Smooth muscle cell (in vitro differentiated cells): Measurements from ENCODE around the gene POR. TPM values are rescaled to one million over a fixed set of nuclear protein-coding genes. Genes with fewer than 3 reads are reported as not detected.

Source experiments
- DNase-seq: peaks from one replicate; lab custom pipeline; 2025; ENCODE audit not compliant: unreplicated experiment; lab: John Stamatoyannopoulos, UW
- H2AFZ ChIP-seq: fragments of 200-600 bp; sonication (generic); 2 replicates; pipeline ENCODE4 v1.6.0; 2016; ENCODE audit warnings: antibody characterized with exemption, low read depth, mild to moderate bottlenecking
- H3F3A ChIP-seq: fragments of 200-600 bp; sonication (generic); 2 replicates; pipeline ENCODE4 v1.6.0; 2017; ENCODE audit warnings: antibody characterized with exemption, low read depth
- H3K27ac ChIP-seq: fragments of 200-600 bp; sonication (generic); 2 replicates; pipeline ENCODE4 v1.5.1; 2016; ENCODE audit warnings: low read depth, mild to moderate bottlenecking
- H3K27me3 ChIP-seq: fragments of 200-600 bp; sonication (generic); 2 replicates; pipeline ENCODE4 v1.6.1; 2016; ENCODE audit warnings: low read depth, mild to moderate bottlenecking
- H3K36me3 ChIP-seq: fragments of 200-600 bp; sonication (generic); 2 replicates; pipeline ENCODE4 v1.5.1; 2016; ENCODE audit warnings: low read depth
- H3K4me1 ChIP-seq: fragments of 200-600 bp; sonication (generic); 2 replicates; pipeline ENCODE4 v1.5.1; 2016; ENCODE audit warnings: low read depth
- H3K4me2 ChIP-seq: fragments of 200-600 bp; sonication (generic); 2 replicates; pipeline ENCODE4 v1.6.0; 2016; ENCODE audit warnings: mild to moderate bottlenecking
- H3K4me3 ChIP-seq: fragments of 200-600 bp; sonication (generic); 2 replicates; pipeline ENCODE4 v1.5.1; 2016; ENCODE audit warnings: mild to moderate bottlenecking
- H3K79me2 ChIP-seq: fragments of 200-600 bp; sonication (generic); 2 replicates; pipeline ENCODE4 v1.6.0; 2016; ENCODE audit warnings: low read depth, mild to moderate bottlenecking
- H3K9ac ChIP-seq: fragments of 200-600 bp; sonication (generic); 2 replicates; pipeline ENCODE4 v1.6.0; 2016; ENCODE audit warnings: low read depth
- H3K9me3 ChIP-seq: fragments of 200-600 bp; sonication (generic); replicated peaks from 2 replicates; pipeline ENCODE4 v1.5.1; 2016; ENCODE audit warnings: low read depth
- H4K20me1 ChIP-seq: fragments of 200-600 bp; sonication (generic); 2 replicates; pipeline ENCODE4 v1.6.0; 2016; ENCODE audit warnings: low read depth
- WGBS: methylation state at CpG from one replicate; pipeline ENCODE4 v1.1.7; 2016; ENCODE audit warnings: low lambda C conversion rate; 5-methylcytosine and 5-hydroxymethylcytosine counted together
- polyA plus RNA-seq: library from polyadenylated mRNA; unstranded; fragments of >200 nt; fragmentation: Nextera tagmentation; extraction: Ambion mirVana; gene quantifications from 2 replicates; pipeline ENCODE4 v1.2.1, GENCODE V29; 2016
- total RNA-seq: library from RNA; depleted of rRNA; stranded (reverse); fragments of >200 nt; gene quantifications from 2 replicates; pipeline ENCODE4 v1.2.3, GENCODE V29; 2014
- TF ChIP-seq, protein P1 (sequence below): fragments of 200-600 bp; sonication (generic); IDR thresholded peaks from 2 replicates; pipeline ENCODE4 v1.5.1; 2017; ENCODE audit warnings: borderline replicate concordance, mild to moderate bottlenecking, antibody characterized with exemption; ENCODE audit not compliant: insufficient read depth, poor library complexity, severe bottlenecking

Gene POR
- total and polyA plus RNA-seq, 2 experiments from 2014 or later, result 46.7 to 52.7 TPM

DNA sequence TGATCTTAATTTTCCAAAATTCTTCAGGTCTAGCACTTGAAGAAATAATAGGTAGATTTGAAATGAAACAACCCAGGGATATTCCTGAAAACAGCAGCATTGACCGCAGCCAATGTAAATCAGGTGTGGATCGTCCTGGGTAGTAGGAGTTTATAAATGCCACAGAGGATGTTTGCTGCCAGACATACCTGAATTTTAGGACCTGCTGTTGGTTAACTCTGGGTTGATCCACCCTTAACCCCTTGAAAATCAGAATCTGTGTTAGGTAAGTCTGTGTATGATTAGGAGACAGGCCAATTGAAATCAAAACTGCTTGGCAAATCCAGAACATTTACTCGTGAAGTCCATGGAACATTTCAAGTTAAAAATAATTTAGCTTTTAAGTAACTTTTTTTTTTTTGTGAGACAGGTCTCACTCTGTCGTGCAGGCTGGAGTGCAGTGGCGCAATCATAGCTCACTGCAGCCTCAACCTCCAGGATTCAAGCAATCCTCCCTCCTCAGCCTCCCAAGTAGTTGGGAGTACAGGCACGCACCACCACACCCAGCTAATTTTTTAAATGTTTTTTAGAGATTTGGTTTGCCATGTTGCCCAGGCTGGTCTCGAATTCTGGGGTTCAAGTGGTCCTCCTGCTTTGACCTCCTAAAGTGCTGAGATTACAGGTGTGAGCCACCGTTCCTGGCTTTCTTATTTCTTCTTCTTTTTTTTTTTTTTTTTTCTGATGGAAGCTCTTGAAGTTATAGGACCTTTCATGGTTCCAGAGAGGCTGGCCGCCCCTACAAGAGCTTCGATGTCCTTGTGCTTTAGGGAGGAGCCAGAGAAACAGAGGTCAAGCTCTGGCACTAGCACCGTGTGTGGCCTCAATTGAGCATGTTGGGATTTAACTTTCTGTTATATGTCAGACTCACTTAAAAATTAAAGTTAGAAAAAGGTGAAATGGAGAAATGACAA lies 2.0 kb downstream of the POR start:
- Histone ChIP-seq H3K36me3 (no peaks in the 10 kb centered on the region), H2AFZ (no peak overlapping the region), H4K20me1 (peaks cover 48% of the 10 kb centered on the region), H3K4me3 (peak overlapping the region; percentile 77), H3K27me3 (no peaks in the 10 kb centered on the region), H3K4me1 (no peaks in the 10 kb centered on the region), H3K79me2 (peaks cover 66% of the 10 kb centered on the region), H3K9me3 (no peaks in the 10 kb centered on the region), H3F3A (no peaks in the 10 kb centered on the region), H3K27ac (no peak overlapping the region), H3K9ac (no peak overlapping the region), H3K4me2 (peak overlapping the region; percentile 94)
- TF ChIP-seq, protein P1, sequence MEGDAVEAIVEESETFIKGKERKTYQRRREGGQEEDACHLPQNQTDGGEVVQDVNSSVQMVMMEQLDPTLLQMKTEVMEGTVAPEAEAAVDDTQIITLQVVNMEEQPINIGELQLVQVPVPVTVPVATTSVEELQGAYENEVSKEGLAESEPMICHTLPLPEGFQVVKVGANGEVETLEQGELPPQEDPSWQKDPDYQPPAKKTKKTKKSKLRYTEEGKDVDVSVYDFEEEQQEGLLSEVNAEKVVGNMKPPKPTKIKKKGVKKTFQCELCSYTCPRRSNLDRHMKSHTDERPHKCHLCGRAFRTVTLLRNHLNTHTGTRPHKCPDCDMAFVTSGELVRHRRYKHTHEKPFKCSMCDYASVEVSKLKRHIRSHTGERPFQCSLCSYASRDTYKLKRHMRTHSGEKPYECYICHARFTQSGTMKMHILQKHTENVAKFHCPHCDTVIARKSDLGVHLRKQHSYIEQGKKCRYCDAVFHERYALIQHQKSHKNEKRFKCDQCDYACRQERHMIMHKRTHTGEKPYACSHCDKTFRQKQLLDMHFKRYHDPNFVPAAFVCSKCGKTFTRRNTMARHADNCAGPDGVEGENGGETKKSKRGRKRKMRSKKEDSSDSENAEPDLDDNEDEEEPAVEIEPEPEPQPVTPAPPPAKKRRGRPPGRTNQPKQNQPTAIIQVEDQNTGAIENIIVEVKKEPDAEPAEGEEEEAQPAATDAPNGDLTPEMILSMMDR, result no peak
- 98% methylated on average over 11 of the region's 11 CpGs for WGBS
- DNase-seq, result no peak

DNA sequence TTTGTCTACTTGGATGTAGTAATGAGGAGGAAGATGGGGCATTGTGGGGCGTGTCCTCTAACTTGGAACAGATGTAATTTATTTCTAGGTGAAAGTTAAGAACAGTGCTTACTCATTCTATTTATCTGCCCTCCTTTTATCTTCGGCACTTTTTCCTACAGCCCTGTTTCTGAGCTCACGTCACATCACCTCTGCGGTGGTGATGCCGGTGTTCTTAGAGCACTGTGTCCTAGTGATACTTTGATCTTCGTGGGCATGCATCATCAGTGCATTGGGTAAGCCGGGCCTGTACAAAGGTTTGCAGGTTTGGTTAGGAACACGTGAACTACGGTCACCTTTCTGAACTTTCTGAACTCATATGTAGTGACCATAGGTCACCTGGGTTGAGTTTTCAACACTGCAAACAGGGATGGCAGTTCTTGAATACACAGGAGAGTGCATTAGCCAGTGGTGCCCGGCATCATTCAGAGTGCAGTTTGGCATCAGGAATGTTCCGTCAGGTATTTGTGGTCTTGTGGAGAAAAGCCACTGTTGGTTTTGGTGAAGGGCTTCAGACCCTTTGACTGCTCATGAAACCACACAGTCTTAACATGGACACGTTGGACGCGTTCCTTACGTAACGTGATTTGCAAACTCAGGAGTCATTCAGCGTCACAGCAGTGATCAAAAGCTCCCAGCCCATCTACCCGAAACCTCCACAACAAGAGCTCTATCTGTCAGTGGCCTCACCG lies 5.6 kb downstream of the POR start:
- TF ChIP-seq, protein P1, result no peak
- DNase-seq, result no peak
- no peak overlapping the region for H2AFZ ChIP-seq
- no peak overlapping the region for H3K27ac ChIP-seq
- no peaks in the 10 kb centered on the region for H3F3A ChIP-seq
- no peaks in the 10 kb centered on the region for H3K36me3 ChIP-seq
- H3K4me1 ChIP-seq, result no peaks in the 10 kb centered on the region
- H3K27me3 ChIP-seq, result no peaks in the 10 kb centered on the region
- H3K79me2 ChIP-seq, result peaks cover 86% of the 10 kb centered on the region
- H3K9me3 ChIP-seq, result no peaks in the 10 kb centered on the region
- no peak overlapping the region for H3K4me3 ChIP-seq
- H3K9ac ChIP-seq, result no peak overlapping the region
- 92% methylated on average over 19 of the region's 19 CpGs for WGBS
- peaks cover 77% of the 10 kb centered on the region for H4K20me1 ChIP-seq
- no peak overlapping the region for H3K4me2 ChIP-seq

DNA sequence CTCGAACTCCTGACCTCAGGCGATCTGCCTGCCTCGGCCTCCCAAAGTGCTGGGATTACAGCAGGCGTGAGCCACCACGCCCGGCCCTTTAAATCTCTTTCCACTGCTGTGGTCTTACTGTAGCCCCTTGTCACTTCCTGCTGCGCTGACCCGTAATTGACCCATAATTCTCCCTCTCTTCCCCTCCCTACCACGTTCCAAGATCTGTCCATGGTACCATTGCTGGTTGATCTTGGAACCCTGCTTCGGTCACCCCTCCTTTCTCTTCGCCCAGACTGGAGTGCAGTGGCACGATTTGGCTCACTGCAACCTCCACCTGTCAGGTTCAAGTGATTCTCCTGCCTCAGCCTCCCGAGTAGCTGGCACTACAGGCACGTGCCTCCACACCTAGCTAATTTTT lies 6.5 kb downstream of the POR start:
- H3K27ac ChIP-seq, result no peak overlapping the region
- no peaks in the 10 kb centered on the region for H3K9me3 ChIP-seq
- H3K79me2 ChIP-seq, result peaks cover 82% of the 10 kb centered on the region
- no peaks in the 10 kb centered on the region for H3K27me3 ChIP-seq
- no peak overlapping the region for H2AFZ ChIP-seq
- no peaks in the 10 kb centered on the region for H3K36me3 ChIP-seq
- H3K4me2 ChIP-seq, result no peak overlapping the region
- H3K9ac ChIP-seq, result no peak overlapping the region
- peaks cover 84% of the 10 kb centered on the region for H4K20me1 ChIP-seq
- WGBS, result 90% methylated on average over 14 of the region's 14 CpGs
- H3K4me3 ChIP-seq, result no peak overlapping the region
- H3F3A ChIP-seq, result no peaks in the 10 kb centered on the region
- no peaks in the 10 kb centered on the region for H3K4me1 ChIP-seq
- TF ChIP-seq, protein P1, result no peak
- no peak for DNase-seq
